ENCODE measurements around the gene NT5C1B.
"Not testable (repeated sequence)": the region's sequence is repeated elsewhere in the genome, so short reads cannot be mapped to it uniquely, and the experiment has no call there.

The NT5C1B gene

GRCh38 chr2:18589354-18589753, at the start of gene NT5C1B:
TSS of gene NT5C1B (minus strand) at chr2:18589569. CDS start at chr2:18589468, 101 bp downstream.
- DNase-seq (ENCODE audit: low spot score): no peak

- no peak for DNase-seq (ENCODE audit: low spot score)
Observed at GRCh38 chr2:18637196-18637595, 47.8 kb upstream of the NT5C1B start.

- not testable (repeated sequence) for DNase-seq (ENCODE audit: low spot score)
Observed at GRCh38 chr2:18632699-18633098, 43.3 kb upstream of the NT5C1B start.

DNA sequence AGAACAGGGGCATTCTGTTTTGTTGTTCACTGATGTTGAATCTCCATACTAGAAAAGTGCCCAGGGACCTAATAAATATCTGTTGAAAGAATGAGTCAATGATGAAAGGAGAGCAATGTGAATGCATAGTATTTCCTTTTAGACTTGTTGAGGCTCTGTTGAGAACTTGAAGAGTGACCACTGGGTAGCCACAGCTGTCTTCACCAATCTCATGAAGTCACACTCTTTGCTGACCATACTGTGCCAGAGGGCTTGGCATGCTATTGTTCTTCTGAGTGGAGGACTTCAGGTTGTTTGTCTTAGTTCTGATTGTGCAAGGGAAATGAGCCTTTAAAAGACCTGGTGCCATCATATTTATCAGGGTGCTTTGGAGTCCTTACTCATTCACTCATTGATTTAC, 41.6 kb upstream of the NT5C1B start:
- no peak for DNase-seq (ENCODE audit: low spot score)

GRCh38 chr2:18630541-18630940, 41.2 kb upstream of the NT5C1B start:
- DNase-seq (ENCODE audit: low spot score): no peak

GRCh38 chr2:18630101-18630500, 40.7 kb upstream of the NT5C1B start:
- DNase-seq (ENCODE audit: low spot score): no peak

GRCh38 chr2:18626958-18627650, 37.7 kb upstream of the NT5C1B start:
- DNase-seq (ENCODE audit: low spot score): no peak

- DNase-seq (ENCODE audit: low spot score): no peak
Observed at GRCh38 chr2:18626256-18626668, 36.9 kb upstream of the NT5C1B start.

- DNase-seq (ENCODE audit: low spot score): no peak
Observed at GRCh38 chr2:18625563-18625962, 36.2 kb upstream of the NT5C1B start.

DNA sequence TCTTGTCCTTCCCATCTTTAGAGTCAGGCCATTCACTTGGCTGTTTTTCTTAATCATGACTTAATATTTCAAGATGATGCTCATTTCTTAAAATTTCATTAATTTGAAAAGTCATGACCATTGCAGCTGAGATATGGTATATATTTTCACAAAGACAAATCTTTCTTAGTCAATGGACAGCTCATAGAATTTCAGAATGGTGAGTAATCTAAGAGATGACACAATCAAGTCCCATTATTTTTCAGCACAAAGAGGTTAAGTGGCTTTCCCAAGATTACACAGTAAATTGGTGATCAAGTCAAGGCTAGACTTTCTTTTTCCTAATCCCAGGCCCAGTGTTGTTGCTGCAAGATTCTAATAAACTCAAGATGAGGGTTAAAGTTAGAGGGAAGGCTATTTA, 34.4 kb upstream of the NT5C1B start:
- DNase-seq (ENCODE audit: low spot score): no peak

DNA sequence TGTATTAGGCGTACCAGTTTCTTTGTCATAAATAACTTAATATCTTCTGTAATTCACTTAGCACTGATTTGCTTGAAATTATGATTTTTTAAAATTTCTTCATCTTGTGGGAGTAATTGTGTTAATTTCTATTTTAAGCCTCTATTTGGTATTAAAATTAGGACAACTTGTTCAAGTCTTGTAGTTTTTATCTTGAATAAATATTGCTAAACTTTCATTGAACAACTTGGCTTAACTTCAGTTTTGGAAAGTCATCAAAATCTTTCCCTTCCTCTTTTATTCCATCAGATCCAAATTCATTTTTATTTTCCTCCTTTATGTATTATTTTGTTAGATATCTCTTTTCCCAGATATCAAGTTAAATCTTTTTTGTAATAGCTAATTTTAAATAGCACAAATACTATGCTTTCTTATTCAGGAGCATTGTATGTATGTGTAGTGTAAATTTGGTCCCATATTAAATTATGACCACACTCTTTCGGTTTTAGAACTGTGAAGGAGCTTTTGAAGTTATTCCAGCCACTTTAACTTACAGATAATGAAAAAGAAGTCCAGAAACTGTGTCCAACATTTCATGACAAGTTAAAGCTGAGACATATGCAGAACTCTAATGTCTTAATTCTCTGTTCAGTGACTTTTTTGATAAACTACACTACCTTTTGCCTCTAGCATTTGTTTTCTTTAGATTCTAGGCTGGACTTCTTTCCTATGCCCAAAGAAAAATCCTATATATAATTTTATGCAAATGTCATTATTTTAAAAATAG, 31.7 kb upstream of the NT5C1B start:
- no peak for DNase-seq (ENCODE audit: low spot score)

GRCh38 chr2:18619091-18619490, 29.7 kb upstream of the NT5C1B start:
- no peak for DNase-seq (ENCODE audit: low spot score)

DNA sequence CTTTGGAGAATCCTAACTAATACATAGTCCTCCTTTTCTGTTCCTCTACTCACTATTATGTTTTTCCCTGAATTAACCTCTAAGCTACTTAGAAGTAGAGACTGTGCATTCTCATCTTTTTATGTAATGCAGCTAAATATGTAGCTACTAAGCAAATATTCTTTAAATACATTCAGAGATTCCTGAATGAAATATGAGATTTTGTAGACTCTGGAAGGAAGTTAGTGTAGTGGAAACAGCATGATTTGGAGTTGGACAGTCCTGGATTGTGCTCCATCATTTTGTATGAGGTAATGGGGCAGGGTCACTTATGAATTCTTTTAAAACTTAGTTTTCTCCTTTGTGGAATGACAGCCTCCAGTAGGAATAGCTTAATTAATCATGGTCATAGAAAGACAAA, 24.7 kb upstream of the NT5C1B start:
- DNase-seq (ENCODE audit: low spot score): no peak

- DNase-seq (ENCODE audit: low spot score): no peak
Observed at GRCh38 chr2:18612133-18612532, 22.8 kb upstream of the NT5C1B start.

GRCh38 chr2:18611604-18612003, 22.2 kb upstream of the NT5C1B start:
- no peak for DNase-seq (ENCODE audit: low spot score)

GRCh38 chr2:18611184-18611583, 21.8 kb upstream of the NT5C1B start:
- DNase-seq (ENCODE audit: low spot score): no peak

GRCh38 chr2:18610651-18611050, 21.3 kb upstream of the NT5C1B start:
- no peak for DNase-seq (ENCODE audit: low spot score)

- DNase-seq (ENCODE audit: low spot score): no peak
Observed at GRCh38 chr2:18610090-18610489, 20.7 kb upstream of the NT5C1B start.

GRCh38 chr2:18605115-18605514, 15.7 kb upstream of the NT5C1B start:
- DNase-seq (ENCODE audit: low spot score): no peak

- no peak for DNase-seq (ENCODE audit: low spot score)
Observed at GRCh38 chr2:18604531-18604885, 15.1 kb upstream of the NT5C1B start.

GRCh38 chr2:18603854-18604530, 14.6 kb upstream of the NT5C1B start:
- DNase-seq (ENCODE audit: low spot score): no peak

DNA sequence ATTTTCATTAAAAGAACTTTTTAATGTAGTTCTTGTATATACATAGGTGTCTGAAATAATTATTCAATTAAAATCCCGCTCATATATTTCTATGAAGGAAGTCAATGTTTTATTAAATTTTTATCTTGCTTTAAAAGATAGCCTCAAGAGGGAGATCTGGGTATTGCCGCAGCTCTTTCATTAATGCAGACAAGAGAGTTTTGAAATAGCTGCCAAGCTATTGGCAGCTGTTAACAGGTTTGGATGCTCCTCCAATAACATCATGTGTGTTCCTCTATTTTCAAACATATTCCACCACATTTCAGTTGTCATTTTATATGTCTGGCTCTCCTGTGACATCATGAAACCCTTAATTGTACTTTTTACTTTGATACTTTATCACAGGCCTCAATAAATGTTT, 12.9 kb upstream of the NT5C1B start:
- no peak for DNase-seq (ENCODE audit: low spot score)

DNA sequence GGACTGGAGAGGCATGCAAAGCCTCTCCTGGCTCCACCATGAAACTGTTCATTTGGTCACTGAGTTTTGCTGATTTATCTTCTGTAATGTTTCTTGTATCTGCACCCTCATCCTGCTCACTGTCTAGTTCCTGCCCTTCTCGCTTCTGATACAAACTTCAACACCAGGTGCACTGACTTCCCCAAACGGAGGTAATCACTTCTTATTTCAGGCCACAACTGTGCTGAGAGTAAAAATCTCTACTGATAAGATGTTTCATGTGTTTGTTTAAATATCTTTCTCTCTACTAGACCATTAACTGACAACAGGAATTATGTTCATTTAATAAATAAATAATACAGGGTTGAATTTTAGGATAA, 10.9 kb upstream of the NT5C1B start:
- DNase-seq (ENCODE audit: low spot score): no peak
